GM18505 (cell line): ENCODE data around the gene CFAP119.

Experiments
- ATAC-seq: cut with Tn5 transposase; IDR thresholded peaks from one replicate; pipeline ENCODE4 v1.9.1; 2021; ENCODE audit not compliant: unreplicated experiment
- POLR2A ChIP-seq: IDR thresholded peaks from 4 replicates; pipeline ENCODE4 v1.6.1; 2011; ENCODE audit warnings: borderline replicate concordance; ENCODE audit not compliant: insufficient read depth, insufficient read length; ENCODE audit errors: extremely low read depth

Gene CFAP119

DNA sequence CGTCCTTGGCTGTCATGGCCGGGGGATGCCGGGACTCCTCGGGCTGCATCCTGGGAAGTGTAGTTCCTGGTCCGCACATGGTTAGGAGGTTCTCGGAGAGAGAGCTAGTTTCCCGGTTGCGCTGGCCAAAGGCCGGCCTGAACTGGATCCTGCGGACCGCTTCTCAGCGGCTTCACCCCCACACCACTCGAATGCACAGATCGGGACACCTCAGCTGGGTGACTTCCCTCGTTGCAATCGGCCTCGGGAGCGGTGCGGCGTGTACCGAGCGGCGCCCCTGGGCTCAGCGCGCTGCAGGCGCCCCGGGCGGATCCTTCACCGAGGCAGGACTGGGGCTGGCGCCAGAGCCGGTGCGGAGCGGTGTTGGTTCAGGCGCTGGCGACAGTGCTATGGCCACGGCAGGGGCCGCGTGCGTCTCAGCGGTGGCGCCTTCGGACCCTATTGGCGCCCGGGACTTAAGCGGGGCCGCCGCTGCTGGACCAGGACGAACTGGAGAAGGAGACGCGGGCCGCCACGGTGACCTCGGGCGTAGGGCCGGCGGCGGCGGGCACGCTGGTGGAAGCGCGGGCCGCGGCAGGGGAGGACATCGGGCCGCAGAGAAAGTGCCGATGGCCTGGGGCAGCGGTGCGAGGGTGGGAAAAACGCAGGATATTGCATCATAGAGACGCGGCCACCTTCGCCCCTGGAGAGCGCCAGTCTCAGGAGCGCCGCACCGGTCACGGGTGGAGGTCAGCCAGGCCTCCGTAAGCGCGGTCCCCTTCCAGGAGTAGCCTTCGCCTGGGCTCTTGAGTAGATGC, 13.7 kb upstream of the CFAP119 start:
- peak; percentile 58 for TF ChIP-seq POLR2A
- ATAC-seq: peak; percentile 49

- no peak for TF ChIP-seq POLR2A
- no peak for ATAC-seq
Measured at GRCh38 chr16:30775131-30775391, 13.2 kb upstream of the CFAP119 start.

DNA sequence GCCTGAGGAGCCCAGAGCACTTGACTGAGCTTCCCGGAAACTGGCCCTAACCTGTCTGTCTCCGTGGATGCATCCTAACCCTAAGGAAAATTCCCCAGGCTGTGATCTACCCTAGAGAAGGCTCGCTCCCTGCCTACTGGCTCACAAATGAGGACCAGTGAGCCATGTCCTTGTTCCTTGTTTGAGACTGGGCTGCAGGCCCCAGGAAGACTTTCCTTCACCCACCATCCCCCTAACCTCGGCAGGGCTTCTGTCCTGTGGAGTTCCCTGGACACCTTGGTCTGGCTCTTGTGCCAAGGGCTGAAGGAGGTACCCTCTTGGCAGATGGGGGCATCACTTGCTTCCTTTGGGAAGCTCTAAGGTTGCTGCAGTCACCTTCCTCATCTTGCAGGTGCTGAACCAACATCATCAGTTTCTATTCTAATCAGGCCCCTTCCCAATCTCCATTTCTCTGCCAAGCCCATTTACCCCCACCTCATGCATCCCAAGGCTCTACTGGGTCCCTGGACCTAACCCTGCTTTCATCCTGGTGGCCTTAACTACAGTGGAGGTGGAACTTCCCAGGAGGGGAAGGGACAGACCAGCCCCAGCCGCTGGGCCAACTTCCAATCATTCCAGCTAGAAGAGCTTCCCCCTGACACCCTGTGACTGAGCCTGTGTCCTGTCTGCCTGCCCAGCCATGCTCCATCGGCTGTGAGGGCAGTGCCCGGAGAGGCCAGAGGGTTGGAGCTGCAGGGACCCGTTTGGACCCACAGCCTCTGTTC, 12.7 kb upstream of the CFAP119 start:
- TF ChIP-seq POLR2A: no peak
- ATAC-seq: no peak

- ATAC-seq: no peak
- TF ChIP-seq POLR2A: no peak
Measured at GRCh38 chr16:30773826-30774225, 12.0 kb upstream of the CFAP119 start.

GRCh38 chr16:30771726-30772125, 9.9 kb upstream of the CFAP119 start:
- no peak for ATAC-seq
- TF ChIP-seq POLR2A: no peak

DNA sequence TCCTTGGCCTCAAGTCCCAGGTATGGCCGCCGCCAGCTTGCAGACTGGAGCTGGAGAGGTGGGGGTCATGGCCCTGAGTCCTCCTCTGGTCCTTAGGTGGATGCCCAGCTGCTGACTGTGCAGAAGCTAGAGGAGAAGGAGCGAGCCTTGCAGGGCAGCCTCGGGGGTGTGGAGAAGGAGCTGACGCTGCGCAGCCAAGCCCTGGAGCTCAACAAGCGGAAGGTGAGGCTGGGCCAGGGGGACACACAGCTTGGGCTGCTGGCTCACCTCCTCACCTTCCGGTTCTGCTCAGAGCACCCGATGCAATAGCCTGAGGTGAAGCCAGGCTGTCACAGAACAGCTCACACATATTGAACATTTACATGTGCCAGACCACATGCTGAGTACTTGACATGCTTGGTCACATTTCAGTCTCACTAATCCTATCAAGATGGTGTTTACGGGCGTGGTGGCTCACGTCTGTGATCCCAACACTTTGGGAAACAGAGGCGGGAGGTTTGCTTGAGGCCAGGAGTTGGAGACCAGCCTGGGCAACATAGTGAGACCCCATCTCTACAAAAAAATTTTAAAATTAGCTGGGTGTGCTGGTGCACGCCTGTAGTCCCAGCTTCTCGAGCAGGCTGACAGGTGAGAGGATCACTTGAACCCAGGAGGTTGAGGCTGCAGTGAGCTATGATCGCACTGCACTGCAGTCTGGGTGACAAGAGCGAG, 7.7 kb upstream of the CFAP119 start:
- no peak for ATAC-seq
- no peak for TF ChIP-seq POLR2A

GRCh38 chr16:30768583-30769181, 6.8 kb upstream of the CFAP119 start:
- TF ChIP-seq POLR2A: no peak
- ATAC-seq: no peak

GRCh38 chr16:30767767-30768465, 6.1 kb upstream of the CFAP119 start:
- TF ChIP-seq POLR2A: no peak
- ATAC-seq: no peak

GRCh38 chr16:30766933-30767284, 5.0 kb upstream of the CFAP119 start:
- ATAC-seq: no peak
- no peak for TF ChIP-seq POLR2A

GRCh38 chr16:30766206-30766932, 4.5 kb upstream of the CFAP119 start:
- TF ChIP-seq POLR2A: no peak
- ATAC-seq: no peak

DNA sequence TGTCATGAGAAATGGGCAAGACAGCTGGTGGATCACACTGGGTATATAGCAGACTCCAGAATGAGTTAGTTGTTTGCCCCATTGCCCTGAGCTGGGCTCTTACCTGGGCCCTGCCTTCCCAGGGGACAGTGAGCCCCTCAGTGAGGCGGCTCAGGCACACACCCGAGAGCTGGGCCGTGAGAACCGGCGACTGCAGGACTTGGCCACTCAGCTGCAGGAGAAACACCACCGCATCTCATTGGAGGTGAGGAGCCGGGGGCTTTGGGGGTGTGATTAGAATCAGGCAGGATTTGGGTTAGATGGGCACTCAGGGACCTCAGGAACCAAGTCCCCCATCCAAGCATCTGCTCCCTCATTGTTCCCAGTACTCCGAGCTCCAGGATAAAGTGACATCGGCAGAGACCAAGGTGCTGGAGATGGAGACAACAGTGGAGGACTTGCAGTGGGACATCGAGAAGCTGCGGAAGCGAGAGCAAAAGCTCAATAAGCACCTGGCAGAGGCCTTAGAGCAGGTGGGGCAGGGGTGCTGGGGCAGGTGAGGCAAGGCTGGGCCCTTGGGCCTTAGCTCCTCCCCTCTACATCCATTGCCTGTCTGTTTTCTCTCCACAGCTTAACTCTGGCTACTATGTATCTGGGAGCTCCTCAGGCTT, 3.1 kb upstream of the CFAP119 start:
- TF ChIP-seq POLR2A: no peak
- ATAC-seq: no peak

DNA sequence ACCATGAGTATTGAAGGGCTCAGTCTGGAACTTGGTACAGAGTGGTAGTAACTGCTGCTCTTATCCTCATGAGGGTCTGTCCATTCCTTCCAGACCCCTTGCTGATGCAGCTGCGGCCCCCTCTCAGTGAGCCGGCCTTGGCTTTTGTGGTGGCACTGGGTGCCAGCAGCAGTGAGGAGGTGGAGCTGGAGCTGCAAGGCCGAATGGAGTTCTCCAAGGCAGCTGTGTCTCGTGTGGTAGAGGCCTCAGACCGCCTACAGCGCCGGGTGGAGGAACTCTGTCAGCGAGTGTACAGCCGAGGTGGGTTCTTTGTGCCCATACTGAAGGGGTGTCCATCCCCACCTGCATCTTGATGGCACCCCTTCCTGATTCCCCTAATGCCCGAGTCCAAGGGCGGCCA, 2.2 kb upstream of the CFAP119 start:
- ATAC-seq: no peak

More for the DNA sequence above, 2.2 kb upstream of the CFAP119 start:
- TF ChIP-seq POLR2A: no peak
